ENCODE results near the gene ERN1.

- TF ChIP-seq CTCF (conservative IDR thresholded peaks at IDR 0.05 in 1 of 2, IDR thresholded peaks at IDR 0.05 in 1 of 2; ENCODE audit: low read depth in 1 of 2, low read length in 2 of 2) (no peak), EZH2 (IDR thresholded peaks at IDR 0.05; ENCODE audit: low read length, missing control alignments) (no peak)
Observed at GRCh38 chr17:64084086-64084939, 45.6 kb downstream of the ERN1 start.
